ENCODE data around the gene ZMYND8.

Gene ZMYND8

DNA sequence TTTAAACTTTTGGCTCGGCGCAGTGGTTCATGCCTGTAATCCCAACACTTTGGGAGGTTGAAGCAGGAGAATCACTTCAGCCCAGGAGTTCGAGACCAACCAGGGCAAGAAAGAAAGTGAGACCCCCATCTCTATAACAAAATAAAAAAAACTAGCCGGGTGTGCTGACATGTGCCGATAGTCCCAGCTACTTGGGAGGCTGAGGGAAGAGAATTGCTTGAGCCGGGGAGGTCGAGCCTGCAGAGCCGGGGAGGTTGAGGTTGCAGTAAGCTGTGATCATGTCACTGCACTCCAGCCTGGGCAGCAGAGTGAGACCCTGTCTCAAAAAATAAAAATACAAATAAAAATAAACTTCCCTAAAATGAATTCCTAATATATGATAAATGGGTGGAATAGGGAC, 50.4 kb downstream of the ZMYND8 start:
- peaks cover 36% of the 10 kb centered on the region for H3K36me3 Mint-ChIP-seq (ENCODE audit: low read depth)
- no peak overlapping the region for H3K4me3 Mint-ChIP-seq
- H3K9me3 Mint-ChIP-seq, result no peaks in the 10 kb centered on the region
- no peak overlapping the region for H3K27ac Mint-ChIP-seq
- H3K4me1 Mint-ChIP-seq (ENCODE audit: low read depth), result peaks cover 29% of the 10 kb centered on the region
- no peaks in the 10 kb centered on the region for H3K27me3 Mint-ChIP-seq (ENCODE audit: low read depth)

DNA sequence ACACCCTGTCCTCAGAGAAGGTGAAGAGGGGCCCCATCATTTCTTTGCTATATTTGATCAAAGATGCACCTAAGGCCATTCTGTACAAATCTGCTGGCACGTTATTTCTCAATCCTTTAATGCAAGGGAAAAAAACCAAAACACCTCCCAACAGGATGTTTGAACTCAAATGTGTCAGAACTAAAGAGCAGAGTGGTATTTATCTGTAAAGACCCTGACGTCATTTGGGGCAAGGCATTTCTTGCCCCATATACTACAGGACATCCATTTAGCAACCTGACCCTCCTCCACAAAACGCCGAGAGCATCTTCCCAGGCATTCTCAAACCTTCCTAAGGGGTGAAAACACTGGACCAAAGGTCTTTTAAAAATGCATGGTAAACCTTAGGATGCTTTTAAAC, 50.8 kb downstream of the ZMYND8 start:
- H3K4me3 Mint-ChIP-seq, result no peak overlapping the region
- no peaks in the 10 kb centered on the region for H3K9me3 Mint-ChIP-seq
- H3K27ac Mint-ChIP-seq, result peak overlapping the region; percentile 34
- peaks cover 33% of the 10 kb centered on the region for H3K36me3 Mint-ChIP-seq (ENCODE audit: low read depth)
- no peaks in the 10 kb centered on the region for H3K27me3 Mint-ChIP-seq (ENCODE audit: low read depth)
- H3K4me1 Mint-ChIP-seq (ENCODE audit: low read depth), result peaks cover 26% of the 10 kb centered on the region

DNA sequence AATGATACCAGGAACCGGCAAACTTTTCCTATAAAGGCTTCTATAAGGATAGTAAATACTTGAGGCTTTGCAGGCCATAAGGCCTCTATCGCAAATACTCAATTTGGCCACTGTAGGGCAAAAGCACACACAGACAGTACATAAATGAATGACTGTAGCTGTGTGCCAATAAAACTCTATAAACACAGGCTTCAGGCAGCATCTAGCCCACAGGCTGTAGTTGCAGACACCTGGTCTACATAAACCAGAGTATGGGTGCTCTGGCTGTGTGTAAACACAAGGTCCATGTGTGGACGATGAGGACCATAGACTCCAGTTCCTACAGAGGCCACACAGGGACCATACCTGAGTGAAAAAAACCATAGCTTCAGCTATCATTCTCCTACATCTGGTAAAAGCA, 52.2 kb downstream of the ZMYND8 start:
- H3K27ac Mint-ChIP-seq, result no peak overlapping the region
- no peaks in the 10 kb centered on the region for H3K9me3 Mint-ChIP-seq
- no peaks in the 10 kb centered on the region for H3K27me3 Mint-ChIP-seq (ENCODE audit: low read depth)
- peaks cover 38% of the 10 kb centered on the region for H3K36me3 Mint-ChIP-seq (ENCODE audit: low read depth)
- no peak overlapping the region for H3K4me3 Mint-ChIP-seq
- peaks cover 28% of the 10 kb centered on the region for H3K4me1 Mint-ChIP-seq (ENCODE audit: low read depth)

DNA sequence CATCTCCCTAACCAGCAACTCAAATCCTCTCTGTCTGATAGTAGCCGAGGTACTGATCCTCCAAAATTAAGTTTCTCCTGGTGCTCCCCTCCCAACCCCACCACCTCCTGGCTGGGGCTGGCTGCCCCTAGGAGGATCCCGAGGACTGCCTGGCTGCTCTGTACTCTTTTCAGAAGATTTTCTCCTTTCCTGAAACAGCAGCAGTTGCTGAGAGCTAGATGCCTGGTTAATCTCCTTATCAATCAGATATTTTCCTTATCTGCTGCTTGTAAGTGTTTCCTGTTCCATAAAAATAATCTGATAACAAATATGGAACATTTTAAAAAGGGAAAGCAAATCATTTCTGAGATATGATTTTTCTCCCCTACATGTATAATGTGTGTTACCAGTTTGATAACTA, 52.8 kb downstream of the ZMYND8 start:
- peaks cover 37% of the 10 kb centered on the region for H3K36me3 Mint-ChIP-seq (ENCODE audit: low read depth)
- peaks cover 28% of the 10 kb centered on the region for H3K4me1 Mint-ChIP-seq (ENCODE audit: low read depth)
- H3K27ac Mint-ChIP-seq, result no peak overlapping the region
- H3K4me3 Mint-ChIP-seq, result no peak overlapping the region
- no peaks in the 10 kb centered on the region for H3K9me3 Mint-ChIP-seq
- no peaks in the 10 kb centered on the region for H3K27me3 Mint-ChIP-seq (ENCODE audit: low read depth)

DNA sequence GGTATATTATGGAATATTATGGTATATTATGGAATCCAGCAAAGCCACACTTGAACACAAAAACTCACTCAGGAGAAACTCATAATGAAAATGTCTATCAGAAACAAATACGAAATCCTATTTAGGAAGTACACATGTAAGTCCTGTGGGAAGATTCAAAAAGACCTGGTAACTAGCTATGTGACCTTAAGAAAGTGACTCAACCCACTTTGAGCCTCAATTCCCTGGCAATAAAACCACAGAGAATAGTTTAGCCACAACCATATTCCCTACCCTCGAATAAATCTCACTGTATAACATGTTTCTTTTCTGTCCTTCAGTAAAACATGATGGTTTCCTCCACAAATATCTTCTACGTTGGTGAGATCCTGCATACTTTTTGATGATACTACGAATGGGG, 56.4 kb downstream of the ZMYND8 start:
- peaks cover 44% of the 10 kb centered on the region for H3K36me3 Mint-ChIP-seq (ENCODE audit: low read depth)
- no peaks in the 10 kb centered on the region for H3K9me3 Mint-ChIP-seq
- no peak overlapping the region for H3K27ac Mint-ChIP-seq
- H3K4me3 Mint-ChIP-seq, result no peak overlapping the region
- peaks cover 19% of the 10 kb centered on the region for H3K4me1 Mint-ChIP-seq (ENCODE audit: low read depth)
- H3K27me3 Mint-ChIP-seq (ENCODE audit: low read depth), result no peaks in the 10 kb centered on the region

DNA sequence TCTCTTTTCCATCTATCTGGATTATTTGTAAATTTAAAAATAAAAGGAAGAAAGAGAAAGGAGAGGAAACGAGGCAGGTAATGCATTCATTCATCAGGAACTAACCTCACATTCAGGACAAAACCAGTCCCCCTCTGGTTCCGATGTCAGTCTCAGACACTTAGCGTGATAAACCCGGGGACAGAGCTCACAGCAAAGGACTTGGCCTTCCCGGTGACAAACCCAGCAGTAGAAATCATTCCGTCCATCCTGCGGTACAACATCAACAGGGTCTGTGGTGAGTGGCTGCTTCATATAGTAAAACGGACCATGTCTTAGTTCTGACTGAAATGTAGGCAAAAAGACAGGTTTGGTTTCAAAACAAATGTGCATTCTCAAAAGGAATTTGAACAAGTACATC, 57.9 kb downstream of the ZMYND8 start:
- Mint-ChIP-seq H3K4me3 (no peak overlapping the region), H3K27ac (no peak overlapping the region), H3K36me3 (ENCODE audit: low read depth) (peaks cover 53% of the 10 kb centered on the region)

DNA sequence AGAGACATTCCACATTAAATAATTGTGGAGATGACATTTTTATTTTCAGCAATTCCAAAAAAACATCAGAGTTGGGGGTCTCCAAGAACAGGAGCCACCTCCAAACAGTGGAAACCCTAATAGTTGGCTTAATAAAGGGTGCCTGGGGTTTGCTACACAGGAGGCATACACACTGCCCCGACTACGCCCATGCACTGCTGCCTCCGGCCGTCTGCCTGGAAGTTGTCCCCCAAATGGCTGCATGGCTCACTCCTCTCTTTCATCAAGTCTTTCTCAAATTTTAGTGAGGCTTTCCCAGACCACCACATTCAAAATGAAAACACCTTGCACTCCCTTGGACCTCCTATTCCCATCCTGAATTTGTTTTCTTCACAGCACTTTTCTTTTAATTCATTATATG, 58.8 kb downstream of the ZMYND8 start:
- H3K36me3 Mint-ChIP-seq (ENCODE audit: low read depth), result peaks cover 51% of the 10 kb centered on the region
- H3K4me3 Mint-ChIP-seq, result no peak overlapping the region
- H3K27me3 Mint-ChIP-seq (ENCODE audit: low read depth), result no peaks in the 10 kb centered on the region
- H3K9me3 Mint-ChIP-seq, result no peaks in the 10 kb centered on the region
- H3K27ac Mint-ChIP-seq, result no peak overlapping the region
- H3K4me1 Mint-ChIP-seq (ENCODE audit: low read depth), result peaks cover 10% of the 10 kb centered on the region

More for the DNA sequence above, 57.9 kb downstream of the ZMYND8 start:
- H3K9me3 Mint-ChIP-seq, result no peaks in the 10 kb centered on the region
- H3K4me1 Mint-ChIP-seq (ENCODE audit: low read depth), result peaks cover 17% of the 10 kb centered on the region
- H3K27me3 Mint-ChIP-seq (ENCODE audit: low read depth), result no peaks in the 10 kb centered on the region

DNA sequence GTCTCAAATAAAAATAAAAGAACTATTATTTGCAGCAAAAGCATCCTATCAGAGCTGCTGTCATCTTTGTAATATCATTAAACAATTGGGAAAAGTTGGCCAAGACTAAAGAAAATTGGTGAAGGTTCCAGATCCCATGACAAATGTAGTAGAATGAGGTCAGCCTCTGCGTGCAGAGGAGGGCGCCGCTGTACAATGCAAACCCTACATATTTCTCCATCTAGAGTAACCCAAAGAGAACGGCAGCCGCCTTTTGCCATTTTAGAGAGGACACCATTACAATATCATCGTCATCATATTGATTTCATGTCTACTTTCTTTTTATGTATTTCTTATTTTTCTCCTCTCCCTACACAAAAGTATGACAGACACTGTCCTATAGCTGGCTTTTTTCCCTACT, 59.5 kb downstream of the ZMYND8 start:
- no peaks in the 10 kb centered on the region for H3K9me3 Mint-ChIP-seq
- peak overlapping the region; percentile 41 for H3K27ac Mint-ChIP-seq
- H3K36me3 Mint-ChIP-seq (ENCODE audit: low read depth), result peaks cover 48% of the 10 kb centered on the region
- no peaks in the 10 kb centered on the region for H3K27me3 Mint-ChIP-seq (ENCODE audit: low read depth)
- H3K4me1 Mint-ChIP-seq (ENCODE audit: low read depth), result peaks cover 7% of the 10 kb centered on the region
- no peak overlapping the region for H3K4me3 Mint-ChIP-seq

DNA sequence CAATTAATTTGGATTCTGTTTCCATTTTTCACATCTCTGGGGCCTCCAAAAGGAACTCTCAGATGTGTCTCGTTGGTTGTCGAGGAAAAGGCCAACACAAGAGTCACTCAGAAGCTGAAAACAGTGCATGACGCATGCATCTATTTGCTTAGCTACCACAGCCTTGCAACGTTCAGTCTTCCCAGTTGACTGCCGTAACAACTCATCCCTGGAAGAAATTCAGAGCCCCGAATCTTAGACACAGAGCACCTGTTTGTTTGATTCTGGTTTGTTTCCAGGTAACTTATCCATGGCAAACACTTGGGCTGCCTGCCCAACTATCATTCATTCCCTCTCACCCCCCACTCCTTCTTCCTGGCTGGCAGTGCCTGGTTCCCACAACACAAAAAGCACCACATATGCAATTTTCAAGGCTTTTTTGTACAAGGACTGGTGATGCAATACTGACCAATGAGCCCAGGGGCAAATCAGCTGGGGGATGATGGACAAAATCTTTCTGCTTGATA, 60.5 kb downstream of the ZMYND8 start:
- H3K36me3 Mint-ChIP-seq (ENCODE audit: low read depth), result peaks cover 44% of the 10 kb centered on the region
- peaks cover 7% of the 10 kb centered on the region for H3K4me1 Mint-ChIP-seq (ENCODE audit: low read depth)
- no peak overlapping the region for H3K4me3 Mint-ChIP-seq
- no peaks in the 10 kb centered on the region for H3K27me3 Mint-ChIP-seq (ENCODE audit: low read depth)
- H3K9me3 Mint-ChIP-seq, result no peaks in the 10 kb centered on the region
- no peak overlapping the region for H3K27ac Mint-ChIP-seq

DNA sequence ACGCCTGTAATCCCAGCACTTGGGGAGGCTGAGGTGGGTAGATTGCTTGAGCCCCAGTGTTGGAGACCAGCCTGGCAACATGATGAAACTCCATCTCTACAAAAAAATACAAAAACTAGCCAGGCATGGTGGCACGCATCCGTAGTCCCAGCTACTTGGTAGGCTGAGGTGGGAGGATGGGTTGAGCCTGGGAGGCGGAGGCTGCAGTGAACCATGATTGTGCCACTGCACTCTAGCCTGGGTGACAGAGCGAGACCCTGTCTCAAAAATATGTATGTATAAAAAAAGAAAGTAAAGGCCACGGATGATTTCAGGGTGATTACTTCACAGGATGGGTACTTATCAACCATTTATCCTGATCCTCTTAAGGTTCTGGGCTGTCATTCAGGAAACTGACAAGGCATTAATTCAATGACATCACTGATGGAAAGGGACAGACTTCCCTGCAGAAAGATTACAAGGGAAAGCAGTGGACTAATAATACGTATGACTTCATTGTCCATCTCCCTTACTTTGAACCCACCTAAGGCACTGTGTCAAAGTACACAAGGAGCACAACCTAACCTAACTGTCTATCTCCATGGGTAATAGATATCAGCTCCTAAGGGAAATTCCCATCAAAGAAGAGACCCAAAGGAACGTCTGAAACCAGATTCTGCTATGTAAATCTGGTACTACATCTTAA, 61.2 kb downstream of the ZMYND8 start:
- Mint-ChIP-seq H3K36me3 (ENCODE audit: low read depth) (peaks cover 44% of the 10 kb centered on the region), H3K9me3 (no peaks in the 10 kb centered on the region), H3K4me3 (no peak overlapping the region), H3K27me3 (ENCODE audit: low read depth) (no peaks in the 10 kb centered on the region), H3K4me1 (ENCODE audit: low read depth) (peaks cover 7% of the 10 kb centered on the region), H3K27ac (no peak overlapping the region)

DNA sequence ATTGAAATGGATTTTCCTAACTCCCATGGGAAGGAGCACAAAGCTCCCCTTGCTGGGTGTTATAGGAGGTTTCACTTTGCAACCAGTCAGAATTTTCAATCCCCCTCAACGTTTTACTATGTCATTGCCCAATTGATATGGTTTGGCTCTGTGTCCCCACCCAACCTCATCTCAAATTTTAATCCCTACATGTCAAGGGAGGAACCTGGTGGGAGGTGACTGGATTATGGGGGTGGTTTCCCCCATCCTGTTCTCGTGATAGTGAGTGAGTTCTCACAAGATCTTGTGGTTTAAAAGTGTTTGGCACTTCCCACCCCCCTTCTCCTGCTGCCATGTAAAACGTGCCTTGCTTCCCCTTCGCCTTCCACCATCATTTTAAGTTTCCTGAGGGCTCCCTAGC, 62.9 kb downstream of the ZMYND8 start:
- Mint-ChIP-seq H3K27ac (no peak overlapping the region), H3K27me3 (ENCODE audit: low read depth) (no peaks in the 10 kb centered on the region), H3K4me3 (no peak overlapping the region), H3K9me3 (no peaks in the 10 kb centered on the region), H3K36me3 (ENCODE audit: low read depth) (peaks cover 51% of the 10 kb centered on the region), H3K4me1 (ENCODE audit: low read depth) (peaks cover 5% of the 10 kb centered on the region)

DNA sequence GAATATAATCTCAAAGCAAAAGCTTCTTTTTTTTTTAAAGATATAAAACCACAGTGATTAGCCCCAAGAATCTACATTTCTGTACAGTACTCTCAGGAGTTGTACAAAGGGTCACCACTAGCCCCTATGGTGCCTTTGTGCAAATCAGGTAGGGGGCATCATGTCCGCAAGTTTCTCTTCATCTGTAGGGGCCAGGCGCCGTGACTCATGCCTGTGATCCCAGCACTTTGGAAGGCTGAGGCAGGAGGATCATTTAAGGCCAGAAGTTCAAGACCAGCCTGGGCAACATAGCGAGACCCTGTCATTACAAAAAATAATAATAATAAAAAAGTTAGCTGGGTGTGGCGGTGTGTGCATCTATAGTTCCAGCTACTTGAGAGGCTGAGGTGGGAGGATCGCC, 63.9 kb downstream of the ZMYND8 start:
- Mint-ChIP-seq H3K27ac (no peak overlapping the region), H3K4me1 (ENCODE audit: low read depth) (peaks cover 5% of the 10 kb centered on the region), H3K27me3 (ENCODE audit: low read depth) (no peaks in the 10 kb centered on the region), H3K9me3 (no peaks in the 10 kb centered on the region), H3K4me3 (no peak overlapping the region), H3K36me3 (ENCODE audit: low read depth) (peaks cover 55% of the 10 kb centered on the region)

DNA sequence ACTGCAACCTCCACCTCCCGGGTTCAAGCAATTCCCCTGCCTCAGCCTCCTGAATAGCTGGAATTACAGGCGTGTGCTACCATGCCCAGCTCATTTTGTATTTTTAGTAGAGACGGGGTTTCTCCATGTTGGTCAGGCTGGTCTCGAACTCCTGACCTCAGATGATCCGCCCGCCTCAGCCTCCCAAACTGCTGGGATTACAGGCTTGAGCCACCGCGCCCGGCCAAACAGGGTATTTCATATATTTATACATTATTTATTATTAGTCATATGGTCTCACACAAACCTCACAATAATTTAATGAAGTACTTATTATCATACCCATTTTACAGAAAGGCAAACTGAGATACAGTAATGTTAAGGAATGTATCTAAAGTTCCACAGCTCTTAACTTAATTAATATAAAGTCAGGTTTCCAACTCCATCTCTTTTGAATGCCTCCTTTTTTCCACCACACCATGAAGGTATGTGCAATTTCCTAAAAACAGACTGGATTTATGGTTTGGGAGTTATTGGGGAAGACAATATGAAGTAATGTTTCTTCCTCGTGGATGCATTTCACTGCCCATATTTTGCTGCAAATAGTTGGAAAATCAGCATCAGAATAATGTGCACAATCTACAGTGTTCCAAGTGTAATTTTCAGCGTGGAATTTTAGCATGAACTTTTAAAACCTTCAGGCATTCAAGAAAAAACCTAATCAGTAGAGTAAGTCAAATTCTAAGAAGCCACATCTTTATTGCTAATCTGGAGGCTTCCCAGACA, 65.7 kb downstream of the ZMYND8 start:
- Mint-ChIP-seq H3K4me3 (no peak overlapping the region), H3K27me3 (ENCODE audit: low read depth) (no peaks in the 10 kb centered on the region), H3K4me1 (ENCODE audit: low read depth) (peaks cover 3% of the 10 kb centered on the region), H3K9me3 (no peaks in the 10 kb centered on the region), H3K36me3 (ENCODE audit: low read depth) (peaks cover 57% of the 10 kb centered on the region), H3K27ac (no peak overlapping the region)

DNA sequence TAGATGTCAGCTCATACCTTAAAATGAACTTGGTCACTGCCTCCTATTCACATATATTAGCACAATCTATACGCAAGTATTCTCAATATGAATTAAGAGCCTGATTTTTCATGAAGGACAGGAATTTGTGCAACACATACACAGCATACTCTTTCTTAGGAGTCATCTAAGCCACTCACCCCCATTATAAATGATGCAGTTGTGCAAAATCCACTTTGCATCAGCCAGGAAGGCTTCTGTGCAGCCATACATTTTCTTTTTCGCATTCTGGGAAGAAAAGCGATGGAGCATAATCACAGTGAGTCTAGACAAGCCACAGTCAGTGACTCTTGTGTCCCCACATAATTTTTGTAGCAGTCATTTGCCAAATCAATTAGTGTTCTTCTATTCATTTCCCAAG, 66.5 kb downstream of the ZMYND8 start:
- Mint-ChIP-seq H3K36me3 (ENCODE audit: low read depth) (peaks cover 58% of the 10 kb centered on the region), H3K4me3 (no peak overlapping the region), H3K27me3 (ENCODE audit: low read depth) (no peaks in the 10 kb centered on the region), H3K27ac (no peak overlapping the region), H3K9me3 (no peaks in the 10 kb centered on the region), H3K4me1 (ENCODE audit: low read depth) (peaks cover 3% of the 10 kb centered on the region)

DNA sequence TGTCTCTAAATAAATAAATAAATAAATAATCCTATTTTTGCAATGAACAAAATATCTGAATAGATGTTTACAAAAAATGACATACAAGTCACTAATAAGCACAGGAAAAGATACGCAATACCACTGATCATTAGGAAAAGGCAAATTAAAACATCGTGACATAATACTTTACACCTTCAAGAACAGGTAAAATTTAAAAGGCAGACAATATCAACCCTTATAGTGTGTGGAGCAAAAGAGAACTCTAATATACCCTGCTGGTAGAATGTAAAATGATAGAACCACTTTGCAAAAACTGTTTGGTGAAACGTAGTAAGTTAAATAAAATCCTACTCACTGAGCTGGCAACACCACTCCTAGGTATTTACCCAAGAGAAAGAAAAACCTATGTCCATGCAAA, 67.4 kb downstream of the ZMYND8 start:
- Mint-ChIP-seq H3K4me1 (ENCODE audit: low read depth) (peaks cover 3% of the 10 kb centered on the region), H3K27me3 (ENCODE audit: low read depth) (no peaks in the 10 kb centered on the region), H3K36me3 (ENCODE audit: low read depth) (peaks cover 56% of the 10 kb centered on the region), H3K4me3 (no peak overlapping the region), H3K9me3 (no peaks in the 10 kb centered on the region), H3K27ac (no peak overlapping the region)
